RWPE1 (cell line): Measurements from ENCODE around the gene SERPINB6.
"Not testable (repeated sequence)": the region's sequence is repeated elsewhere in the genome, so short reads cannot be mapped to it uniquely, and the experiment has no call there.

Experiments
- CTCF ChIA-PET: fragments of 350-600 bp; sonication (Branson Sonifier 250); formaldehyde crosslinking; extraction: SDS; loops from one replicate; lab custom pipeline; 2021; lab: Yijun Ruan, JAX
- POLR2A ChIA-PET: fragments of 400-600 bp; formaldehyde crosslinking; extraction: SDS; loops from one replicate; lab custom pipeline; 2020; ENCODE audit warnings: antibody characterized with exemption; ENCODE audit not compliant: low non-redundant PET; lab: Yijun Ruan, JAX
- DNase-seq: peaks from one replicate; pipeline ENCODE4 v3.0.0; 2012; ENCODE audit warnings: low spot score
- H3K27ac ChIP-seq: fragments of 450-650 bp; 2 replicates; pipeline ENCODE4 v1.5.1; 2017
- CTCF ChIP-seq: fragments of 450-650 bp; conservative IDR thresholded peaks from 2 replicates; pipeline ENCODE4 v1.5.1; 2017; ENCODE audit warnings: low read depth, mild to moderate bottlenecking

SERPINB6 gene

GRCh38 chr6:2948228-2949025 lies 22.9 kb downstream of the SERPINB6 start:
- CTCF ChIA-PET: no interaction called here

GRCh38 chr6:2947445-2947844 lies 23.9 kb downstream of the SERPINB6 start:
- no peak overlapping the region for H3K27ac ChIP-seq
- no peak for DNase-seq
- TF ChIP-seq CTCF: no peak
- CTCF ChIA-PET: no interaction called here
- POLR2A ChIA-PET: no interaction called here

More at GRCh38 chr6:2948228-2949025, 22.9 kb downstream of the SERPINB6 start:
- DNase-seq: no peak
- POLR2A ChIA-PET: no interaction called here
- no peak for TF ChIP-seq CTCF
- no peak overlapping the region for H3K27ac ChIP-seq

GRCh38 chr6:2945153-2945452 lies 26.3 kb downstream of the SERPINB6 start:
- H3K27ac ChIP-seq: no peak overlapping the region
- CTCF ChIA-PET: no interaction called here
- no peak for DNase-seq
- TF ChIP-seq CTCF: no peak
- POLR2A ChIA-PET: interaction anchor here (0.6 kb wide), 1 partner anchor 264 kb away, joined by 3 read pairs; no protein-coding TSS in a partner anchor

GRCh38 chr6:2944405-2945152 lies 26.8 kb downstream of the SERPINB6 start:
- POLR2A ChIA-PET: interaction anchor here (0.6 kb wide), 1 partner anchor 264 kb away, joined by 3 read pairs; no protein-coding TSS in a partner anchor
- DNase-seq: no peak

GRCh38 chr6:2943564-2943955 lies 27.8 kb downstream of the SERPINB6 start:
- TF ChIP-seq CTCF: no peak
- CTCF ChIA-PET: no interaction called here
- no peak for DNase-seq
- H3K27ac ChIP-seq: no peak overlapping the region
- POLR2A ChIA-PET: no interaction called here

More at GRCh38 chr6:2944405-2945152, 26.8 kb downstream of the SERPINB6 start:
- CTCF ChIA-PET: interaction anchor here (0.7 kb wide), 1 partner anchor 180 kb away, joined by 4 read pairs; no protein-coding TSS in a partner anchor
- TF ChIP-seq CTCF: no peak
- H3K27ac ChIP-seq: no peak overlapping the region

- DNase-seq: no peak
- no peak overlapping the region for H3K27ac ChIP-seq
Measured at GRCh38 chr6:2942914-2943563, 28.3 kb downstream of the SERPINB6 start.

GRCh38 chr6:2942116-2942515 lies 29.3 kb downstream of the SERPINB6 start:
- POLR2A ChIA-PET, CTCF ChIA-PET, DNase-seq, H3K27ac ChIP-seq: not testable (repeated sequence)

More at GRCh38 chr6:2942914-2943563, 28.3 kb downstream of the SERPINB6 start:
- ChIA-PET POLR2A (no interaction called here), CTCF (no interaction called here)
- TF ChIP-seq CTCF: no peak
